HTR-8/SVneo (cell line): ENCODE results near the gene FAM47E.
"Not testable (repeated sequence)": the region's sequence is repeated elsewhere in the genome, so short reads cannot be mapped to it uniquely, and the experiment has no call there.

Experiments used
- DNase-seq: peaks from one replicate; pipeline ENCODE4 v3.0.0; 2011; ENCODE audit warnings: low spot score, mixed read lengths; ENCODE audit not compliant: insufficient read length
- FAIRE-seq: peaks from 2 replicates; lab custom pipeline; 2011; peaks lifted over from hg19 to GRCh38; lab: Jason Lieb, UNC

FAM47E gene

DNA sequence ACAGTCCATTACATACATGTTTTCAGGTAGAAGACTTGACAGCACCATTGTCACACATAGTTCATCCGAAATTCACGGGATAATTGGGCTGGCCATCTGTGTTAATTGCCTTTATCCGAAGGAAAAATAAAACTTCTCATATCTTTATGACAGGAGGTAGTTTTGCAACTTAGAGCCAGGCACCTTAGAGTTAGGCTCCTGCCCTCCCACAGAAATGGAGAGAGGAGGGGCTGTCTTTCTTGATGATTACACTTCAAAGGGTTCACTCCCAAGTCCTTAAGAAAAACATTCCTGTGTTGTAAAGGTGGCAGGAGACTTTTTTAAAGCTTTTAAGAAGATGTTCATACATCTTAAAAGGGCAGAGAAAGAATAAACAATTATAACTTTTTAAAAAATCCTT, 27.4 kb upstream of the FAM47E start:
- FAIRE-seq (no peak), DNase-seq (no peak)

DNA sequence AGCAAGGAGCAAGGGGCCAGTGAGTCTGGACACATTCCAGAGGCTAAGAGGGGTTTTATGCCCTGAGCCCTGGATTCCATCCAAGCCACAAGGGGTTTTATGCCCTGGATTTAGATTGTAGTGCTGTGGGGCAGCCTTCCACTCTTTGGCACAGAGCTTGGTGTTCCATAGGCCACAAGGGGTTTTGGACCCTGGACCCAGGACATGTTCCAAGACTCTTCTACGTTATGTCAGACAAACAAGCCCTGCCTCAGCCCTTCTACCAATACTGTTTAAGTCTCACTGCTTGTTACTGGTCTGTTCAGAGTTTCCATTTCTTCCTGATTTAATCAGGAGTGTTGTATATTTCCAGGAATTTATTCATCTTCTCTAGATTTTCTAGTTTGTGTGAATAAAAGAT, 25.1 kb upstream of the FAM47E start:
- FAIRE-seq (no peak), DNase-seq (no peak)

DNA sequence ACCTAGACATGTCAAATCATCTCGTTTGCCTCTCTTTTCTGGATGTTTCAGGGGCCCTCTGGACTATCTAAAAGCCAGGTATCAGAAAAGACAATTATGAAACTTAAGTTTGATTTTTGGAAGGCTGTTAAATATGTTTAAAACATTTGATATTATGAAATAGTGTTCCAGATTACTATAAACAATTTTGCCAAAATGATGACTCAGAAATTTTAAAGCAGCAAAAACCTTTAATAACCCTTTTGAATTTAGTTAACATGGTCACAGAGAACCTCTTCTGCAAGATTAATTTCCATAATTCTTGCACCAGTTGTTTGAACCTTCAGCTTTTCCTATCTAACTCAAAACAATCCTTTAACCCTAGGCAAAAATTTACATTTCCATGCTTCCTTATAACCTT, 18.8 kb upstream of the FAM47E start:
- FAIRE-seq: no peak

DNA sequence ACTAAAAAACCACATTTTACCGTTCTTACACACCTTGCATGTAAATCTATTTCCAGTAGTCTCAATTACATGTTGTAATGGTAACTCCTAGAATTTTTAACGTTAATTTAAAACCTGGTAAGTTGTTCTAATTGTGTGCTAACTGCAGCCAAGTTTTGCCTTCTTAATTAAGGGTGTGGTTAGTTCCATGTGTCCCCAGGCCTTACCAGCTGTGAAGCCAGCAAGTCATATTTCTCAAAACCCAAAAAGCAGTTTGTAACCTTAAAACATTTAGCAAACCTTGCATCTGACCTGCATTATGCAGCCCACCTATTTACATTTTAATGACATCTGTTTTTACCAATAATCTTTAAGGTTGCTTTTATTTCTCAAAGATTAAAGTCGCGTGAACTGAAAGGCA, 18.4 kb upstream of the FAM47E start:
- DNase-seq (no peak), FAIRE-seq (no peak)

More for the DNA sequence above, 18.8 kb upstream of the FAM47E start:
- DNase-seq: no peak

DNA sequence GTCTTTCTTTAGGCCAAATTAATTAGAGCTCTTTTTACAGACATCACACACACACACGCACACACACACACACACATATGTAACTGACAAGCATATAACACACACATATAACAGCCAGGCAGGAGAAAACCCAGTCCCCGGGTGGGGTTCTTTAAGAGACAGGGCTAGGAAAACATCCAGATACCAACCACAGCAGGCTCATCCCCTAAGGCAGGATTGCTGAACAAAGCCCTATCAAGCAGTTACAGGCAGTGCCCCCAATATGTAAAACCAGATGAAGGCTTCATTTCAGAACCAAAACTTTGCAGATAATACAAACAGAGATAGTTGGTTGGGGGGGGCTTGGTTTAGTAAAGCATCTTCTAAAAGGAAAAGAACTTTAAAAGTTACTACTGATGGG, 18.0 kb upstream of the FAM47E start:
- FAIRE-seq: no peak

DNA sequence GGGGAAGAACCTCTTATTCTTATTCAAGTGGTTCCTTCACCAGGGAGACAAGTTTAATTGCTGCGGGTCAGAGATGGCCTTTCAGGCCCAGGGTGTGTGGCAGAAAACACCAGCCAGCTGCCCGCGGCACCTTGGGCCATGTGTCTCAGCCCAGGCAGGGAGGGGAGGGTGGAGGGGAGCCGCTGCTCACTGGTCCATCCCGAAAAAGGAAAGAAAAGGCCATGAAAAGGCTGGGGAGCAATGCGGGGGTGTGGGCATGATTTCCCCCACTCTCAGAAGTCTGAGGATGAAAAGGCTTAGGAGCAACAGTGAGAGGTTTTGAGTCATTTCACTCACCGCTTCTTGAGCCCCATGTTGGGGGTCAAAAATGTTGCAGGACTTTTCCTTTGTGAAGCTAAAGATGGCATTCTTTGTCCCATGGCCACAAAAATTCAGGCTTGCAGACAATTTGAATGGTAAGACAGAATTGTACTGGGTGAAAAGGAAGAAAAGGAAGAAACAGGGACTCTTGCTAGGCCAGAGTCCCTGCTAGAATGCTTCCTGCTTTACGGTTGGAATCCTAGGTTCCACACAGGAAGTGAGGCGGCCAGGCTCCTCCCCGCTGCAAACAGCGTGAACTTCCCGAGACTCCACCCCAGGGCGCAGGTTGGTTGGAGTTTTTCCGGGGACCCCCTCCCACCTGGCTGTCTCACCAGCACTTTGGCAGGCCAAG, 17.4 kb upstream of the FAM47E start:
- no peak for DNase-seq
- FAIRE-seq: no peak

More for the DNA sequence above, 18.0 kb upstream of the FAM47E start:
- no peak for DNase-seq

DNA sequence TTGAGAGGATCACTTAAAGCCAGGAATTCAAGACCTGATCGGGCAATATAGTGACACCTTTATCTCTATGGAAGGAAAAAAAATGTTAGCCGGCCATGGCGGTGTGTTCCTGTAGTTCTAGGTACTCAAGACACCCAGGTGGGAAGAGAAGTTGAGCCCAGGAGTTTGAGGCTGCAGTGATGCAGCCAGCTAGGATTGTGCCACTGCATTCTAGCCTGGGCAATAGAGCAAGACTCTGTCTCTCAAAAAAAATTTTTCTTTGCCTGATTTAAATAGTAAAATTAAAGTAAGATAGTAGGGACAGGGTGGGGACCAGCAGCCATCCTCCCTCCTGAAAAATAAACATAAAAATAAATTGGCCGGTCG, 16.9 kb upstream of the FAM47E start:
- FAIRE-seq (no peak), DNase-seq (no peak)

DNA sequence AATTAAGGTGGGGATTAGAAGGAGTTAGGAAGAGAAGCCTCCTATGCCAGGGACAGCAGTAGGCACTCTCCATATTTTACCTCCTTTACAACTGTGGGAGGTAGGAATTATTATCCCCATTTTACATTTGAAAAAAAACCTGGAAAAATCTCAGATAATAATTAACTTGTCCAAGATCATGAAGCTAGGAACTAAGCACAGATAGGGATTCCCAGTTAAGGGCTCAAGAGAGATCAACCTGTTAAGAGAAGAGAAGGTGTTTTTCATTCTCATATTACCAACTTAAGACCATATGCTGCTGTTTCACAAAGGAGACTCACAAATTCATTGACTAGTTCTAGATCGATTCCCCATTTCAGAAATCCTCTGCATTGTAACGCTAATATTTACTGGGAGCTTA, 16.1 kb upstream of the FAM47E start:
- DNase-seq (no peak), FAIRE-seq (no peak)

DNA sequence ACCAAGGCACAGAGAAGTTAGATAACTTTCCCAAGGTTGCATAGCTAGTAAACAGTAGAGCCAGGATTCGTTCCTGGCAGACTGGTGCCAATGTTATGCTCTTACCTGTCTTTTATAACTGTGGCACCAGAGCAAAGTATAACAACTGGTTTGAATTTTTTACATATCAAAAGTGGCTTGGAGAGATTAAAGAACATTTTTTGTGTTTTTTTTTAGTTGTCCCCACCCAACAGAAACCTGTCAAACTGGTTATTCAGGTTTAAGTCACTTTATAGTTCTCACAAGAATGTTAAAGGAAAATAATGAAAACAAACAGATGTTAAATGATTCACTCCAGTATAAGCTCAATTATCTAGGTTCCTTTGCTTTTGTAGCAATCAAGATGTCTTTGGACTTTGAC, 15.6 kb upstream of the FAM47E start:
- DNase-seq: no peak
- no peak for FAIRE-seq

DNA sequence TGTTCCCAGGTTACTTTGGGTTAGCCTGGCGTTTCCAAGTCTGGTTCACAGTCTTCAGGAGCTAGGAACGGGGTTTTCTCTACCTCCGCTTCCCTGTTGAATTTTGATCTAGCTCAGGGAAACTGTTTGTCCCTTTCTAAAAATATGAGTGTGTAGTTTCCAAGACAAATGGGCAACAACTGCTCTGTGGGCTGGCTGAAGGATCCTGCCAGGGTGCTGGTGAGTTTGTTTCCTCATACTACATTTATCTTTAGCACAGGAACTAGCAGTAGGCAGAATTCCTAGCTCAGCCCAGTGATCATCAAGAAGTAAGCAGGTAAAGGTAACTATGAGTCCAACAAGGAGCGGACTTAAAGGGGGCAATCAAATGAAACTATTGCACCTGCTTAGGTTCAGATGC, 13.3 kb upstream of the FAM47E start:
- no peak for FAIRE-seq

DNA sequence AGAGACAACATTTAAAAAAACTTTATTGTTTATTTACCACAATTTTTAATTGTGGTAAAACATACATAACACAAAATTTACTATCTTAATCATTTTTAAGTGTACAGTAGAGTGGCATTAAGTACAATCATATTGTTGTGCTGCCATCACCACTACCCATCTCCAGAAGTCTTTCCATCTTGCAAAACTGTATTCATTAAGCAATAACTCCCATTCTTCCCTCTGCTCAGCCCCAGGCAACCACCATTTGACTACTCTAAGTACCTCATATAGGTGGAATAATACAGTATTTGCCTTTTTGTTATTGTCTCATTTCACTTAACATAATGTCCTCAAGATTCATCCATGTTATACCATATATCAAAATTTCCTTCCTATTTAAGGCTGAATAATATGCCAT, 12.8 kb upstream of the FAM47E start:
- DNase-seq (no peak), FAIRE-seq (no peak)

More for the DNA sequence above, 13.3 kb upstream of the FAM47E start:
- no peak for DNase-seq

DNA sequence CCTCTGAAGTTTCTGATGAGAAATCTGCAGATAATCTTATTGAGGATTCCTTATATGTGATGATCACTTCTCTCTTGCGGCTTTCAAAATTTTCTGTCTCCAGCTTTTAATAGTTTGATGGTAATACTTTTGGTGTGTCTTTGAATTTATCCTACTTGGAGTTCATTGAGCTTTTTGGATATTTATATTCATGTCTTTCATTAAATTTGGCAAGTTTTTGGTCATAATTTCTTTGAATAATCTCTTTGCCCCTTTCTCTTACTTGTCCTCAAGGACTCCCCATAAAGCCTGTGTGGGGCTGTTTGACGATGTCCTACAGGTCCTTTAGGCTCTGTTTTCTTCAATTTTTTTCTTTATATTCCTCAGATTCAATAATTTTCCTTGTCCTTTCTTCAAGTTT, 11.3 kb upstream of the FAM47E start:
- DNase-seq (no peak), FAIRE-seq (no peak)

DNA sequence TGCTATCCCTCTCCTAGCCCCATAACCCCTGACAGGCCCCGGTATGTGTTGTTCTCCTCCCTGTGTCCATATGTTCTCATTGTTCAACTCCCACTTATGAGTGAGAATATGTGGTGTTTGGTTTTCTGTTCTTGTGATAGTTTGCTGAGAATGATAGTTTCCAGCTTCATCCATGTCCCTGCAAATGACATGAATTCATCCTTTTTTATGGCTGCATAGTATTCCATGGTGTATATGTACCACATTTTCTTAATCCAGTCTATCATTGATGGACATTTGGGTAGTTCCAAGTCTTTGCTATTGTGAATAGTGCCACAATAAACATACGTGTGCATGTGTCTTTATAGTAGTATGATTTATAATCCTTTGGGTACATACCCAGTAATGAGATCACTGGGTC, 7.6 kb upstream of the FAM47E start:
- FAIRE-seq: not testable (repeated sequence)

DNA sequence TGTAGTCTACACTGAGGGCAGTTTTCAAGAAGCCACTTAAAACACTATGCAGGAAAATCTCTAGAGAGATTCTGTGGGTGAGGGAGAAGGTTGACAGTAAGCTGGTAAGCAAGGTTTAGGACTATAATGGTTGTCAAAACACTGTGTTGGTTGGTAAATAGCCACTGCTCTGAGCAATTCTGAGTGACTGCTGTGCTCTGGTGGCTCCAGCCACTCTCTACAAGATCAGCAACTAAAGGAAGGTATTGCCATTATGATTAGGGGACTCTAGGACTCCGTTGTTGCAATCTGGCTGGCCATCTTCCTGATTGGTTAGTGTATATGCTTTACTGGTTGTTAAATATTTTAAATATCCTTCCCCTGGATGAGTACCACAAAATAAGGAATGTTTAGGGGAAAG, 5.5 kb upstream of the FAM47E start:
- no peak for FAIRE-seq
- DNase-seq: no peak

More for the DNA sequence above, 7.6 kb upstream of the FAM47E start:
- not testable (repeated sequence) for DNase-seq

DNA sequence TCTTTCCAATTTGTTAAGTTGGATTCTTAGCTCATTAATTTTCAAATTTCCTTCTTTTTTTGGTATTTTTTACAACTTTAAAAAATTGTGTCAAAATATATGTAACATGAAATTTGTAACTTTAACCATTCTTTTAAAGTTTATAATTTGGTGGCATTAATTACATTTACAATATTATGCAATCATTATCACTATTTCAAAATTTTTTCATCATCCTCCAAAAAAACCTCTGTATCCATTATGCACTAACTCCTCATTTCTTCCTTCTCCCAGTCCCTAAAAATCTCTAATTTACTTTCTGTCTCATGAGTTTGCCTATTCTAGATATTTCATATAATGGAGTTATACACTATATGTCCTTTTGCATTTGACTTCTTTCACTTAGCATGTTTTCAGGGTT, 4.7 kb upstream of the FAM47E start:
- DNase-seq (no peak), FAIRE-seq (no peak)

DNA sequence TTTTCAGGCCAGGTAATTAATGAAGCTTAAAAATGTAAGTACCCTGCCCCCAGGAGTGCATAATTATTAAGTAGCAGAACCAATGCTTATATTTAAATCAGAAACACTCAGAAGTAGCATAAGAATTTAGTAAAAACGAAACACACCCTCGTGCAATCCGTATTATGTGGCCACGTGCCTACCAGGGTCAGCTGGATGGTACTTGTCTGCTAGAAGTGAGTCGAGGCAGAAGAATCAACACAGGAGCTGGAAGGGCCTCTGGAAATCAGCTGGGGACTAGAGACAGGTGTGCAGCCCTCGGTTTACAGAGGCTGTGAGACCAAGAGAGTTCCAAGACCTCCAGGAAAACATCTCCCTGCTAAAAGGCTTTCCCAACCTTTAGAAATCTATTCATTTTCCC, 559 bp upstream of the FAM47E start:
- DNase-seq (no peak), FAIRE-seq (no peak)

DNA sequence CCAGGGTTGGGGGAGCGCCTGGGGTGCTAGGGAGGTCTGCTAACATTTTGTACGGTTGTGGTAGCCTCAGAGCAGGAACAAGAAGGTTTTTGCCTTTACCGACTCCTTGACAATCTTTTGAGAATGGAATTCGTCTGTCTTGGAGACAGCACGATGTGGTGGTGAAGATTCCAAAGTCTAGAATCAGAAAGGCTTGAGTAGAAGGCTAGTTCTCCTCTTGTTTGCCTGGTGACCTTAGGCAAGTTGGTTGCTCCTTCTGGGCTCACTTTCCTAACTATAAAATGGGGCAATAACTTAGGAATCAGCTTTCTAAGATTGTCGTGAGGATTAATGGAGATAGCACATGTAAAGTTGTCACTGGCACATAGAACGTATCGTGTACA, 741 bp downstream of the FAM47E start:
- no peak for FAIRE-seq

DNA sequence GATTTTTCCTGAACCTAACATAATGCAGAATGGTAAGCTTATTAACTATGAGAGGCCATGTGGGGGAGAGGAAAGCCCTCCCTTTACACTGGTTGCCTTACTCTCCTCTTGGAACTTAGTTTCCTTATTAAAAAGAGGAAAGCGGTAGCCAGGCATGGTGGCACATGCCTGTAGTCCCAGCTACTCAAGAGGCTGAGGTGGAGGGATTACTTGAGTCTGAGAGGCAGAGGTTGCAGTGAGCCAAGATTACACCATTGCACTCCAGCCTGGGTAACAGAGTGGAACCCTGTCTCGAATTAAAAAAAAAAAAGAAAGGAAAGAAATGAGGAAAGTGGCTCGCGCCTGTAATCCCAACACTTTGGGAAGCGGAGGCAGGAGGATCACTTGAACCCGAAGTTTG, 2.0 kb downstream of the FAM47E start:
- DNase-seq (no peak), FAIRE-seq (no peak)

More for the DNA sequence above, 741 bp downstream of the FAM47E start:
- no peak for DNase-seq

DNA sequence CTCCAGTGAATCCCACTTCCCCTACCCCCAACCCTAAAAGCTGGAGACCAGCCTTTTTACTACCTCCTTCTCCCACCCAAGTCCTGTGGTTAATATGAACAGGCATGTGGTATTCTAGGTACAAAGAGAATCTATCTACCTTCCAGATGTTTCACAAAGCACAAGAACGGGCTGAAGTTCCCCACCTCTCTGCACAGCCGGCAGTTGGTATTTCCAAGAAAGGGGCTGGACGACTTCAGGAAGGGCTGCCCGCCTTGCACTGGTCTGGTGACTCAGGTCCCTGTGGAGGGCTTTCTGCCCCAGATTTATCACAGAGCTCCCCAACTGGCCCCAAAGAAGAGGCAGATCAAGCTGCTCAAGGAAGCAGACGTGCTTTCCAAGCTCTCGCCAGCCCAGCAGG, 4.5 kb downstream of the FAM47E start:
- no peak for DNase-seq
- FAIRE-seq: no peak

DNA sequence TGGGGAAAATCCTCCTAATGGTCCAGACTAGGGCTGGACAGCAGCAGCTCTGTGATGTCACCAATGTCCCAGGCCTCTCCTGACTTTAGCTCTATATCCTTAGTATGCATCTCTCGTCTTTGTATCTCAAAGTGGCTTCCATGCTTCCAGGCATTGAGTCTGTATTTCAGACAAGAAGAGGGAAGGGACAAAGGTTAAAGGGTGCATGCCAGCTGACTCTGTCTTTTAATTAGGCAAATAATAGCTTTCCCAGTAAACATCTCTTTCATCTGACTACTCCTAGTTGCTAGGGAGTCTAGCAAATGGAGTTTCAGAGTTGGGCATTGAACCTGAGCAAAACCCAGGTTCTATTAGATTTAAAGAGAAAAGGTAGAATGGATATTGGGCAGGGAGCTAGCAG, 5.4 kb downstream of the FAM47E start:
- DNase-seq: no peak
- no peak for FAIRE-seq

DNA sequence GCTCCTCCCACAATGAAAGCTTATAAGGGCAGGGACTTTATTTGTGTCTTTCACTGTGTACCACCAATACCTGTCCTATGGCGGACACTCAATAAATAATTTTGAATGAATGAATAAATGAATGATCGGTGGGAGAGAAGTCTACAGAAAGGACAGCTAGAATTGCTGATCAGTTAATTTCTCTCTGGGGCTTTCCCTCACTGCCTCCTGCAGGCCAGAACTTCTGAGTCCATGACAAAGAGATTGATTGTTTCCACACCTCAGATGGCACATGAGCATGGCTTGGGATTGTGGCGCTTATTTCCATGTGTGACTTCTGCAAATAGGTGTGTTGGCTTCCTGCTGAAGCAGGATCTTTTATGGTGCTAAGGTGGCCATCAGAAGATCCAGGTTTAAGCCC, 6.3 kb downstream of the FAM47E start:
- DNase-seq: no peak
- FAIRE-seq: no peak

DNA sequence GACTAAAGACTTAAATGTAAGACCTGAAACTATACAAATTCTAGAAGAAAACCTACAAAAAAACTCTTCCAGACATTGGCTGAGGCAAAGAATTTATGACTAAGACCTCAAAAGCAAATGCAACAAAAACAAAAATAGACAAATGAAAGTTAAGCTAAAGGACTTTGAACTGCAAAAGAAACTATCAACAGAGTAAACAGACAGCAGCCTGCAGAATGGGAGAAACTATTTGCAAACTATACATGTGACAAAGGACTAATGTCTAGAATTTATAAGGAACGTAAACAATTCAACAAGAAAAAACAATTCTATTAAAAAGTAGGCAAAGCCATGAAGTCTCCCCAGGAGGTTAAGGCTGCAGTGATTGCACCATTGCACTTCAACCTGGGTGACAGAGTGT, 9.1 kb downstream of the FAM47E start:
- no peak for FAIRE-seq
- DNase-seq: no peak
